WI38 (cell line): Measurements from ENCODE around the gene KPNA2.
"Not testable (repeated sequence)": the region's sequence is repeated elsewhere in the genome, so short reads cannot be mapped to it uniquely, and the experiment has no call there.

Experiments used
- H3K4me3 ChIP-seq: 2 replicates; pipeline ENCODE4 v1.5.1; 2011; ENCODE audit warnings: low read depth, mild to moderate bottlenecking, control low read depth, low read length
- CTCF ChIP-seq: IDR thresholded peaks from 2 replicates; pipeline ENCODE4 v1.5.1; 2012; ENCODE audit warnings: low read depth, mild to moderate bottlenecking, control low read depth, low read length

KPNA2 gene

GRCh38 chr17:68057531-68057952 lies 22.0 kb downstream of the KPNA2 start:
- TF ChIP-seq CTCF, result peak; percentile 25
- H3K4me3 ChIP-seq, result no peak overlapping the region

GRCh38 chr17:68060336-68060735 lies 24.8 kb downstream of the KPNA2 start:
- TF ChIP-seq CTCF, result no peak
- no peak overlapping the region for H3K4me3 ChIP-seq

- no peak overlapping the region for H3K4me3 ChIP-seq
- no peak for TF ChIP-seq CTCF
Measured at GRCh38 chr17:68061512-68062313, 26.2 kb downstream of the KPNA2 start.

- H3K4me3 ChIP-seq, result not testable (repeated sequence)
Measured at GRCh38 chr17:68065366-68065765, 29.8 kb downstream of the KPNA2 start.

- H3K4me3 ChIP-seq, result not testable (repeated sequence)
Measured at GRCh38 chr17:68068512-68068911, 33.0 kb downstream of the KPNA2 start.

GRCh38 chr17:68070582-68071444 lies 35.3 kb downstream of the KPNA2 start:
- not testable (repeated sequence) for H3K4me3 ChIP-seq

GRCh38 chr17:68074279-68074678 lies 38.7 kb downstream of the KPNA2 start:
- no peak for TF ChIP-seq CTCF
- no peak overlapping the region for H3K4me3 ChIP-seq

GRCh38 chr17:68075953-68076607 lies 40.5 kb downstream of the KPNA2 start:
- not testable (repeated sequence) for H3K4me3 ChIP-seq

- H3K4me3 ChIP-seq, result not testable (repeated sequence)
Measured at GRCh38 chr17:68077498-68077897, 42.0 kb downstream of the KPNA2 start.
